Endothelial cell of umbilical vein (primary cell): ENCODE data around the gene CSNK2B. TPM values are rescaled to one million over a fixed set of nuclear protein-coding genes. Genes with fewer than 3 reads are reported as not detected.
A peak's percentile ranks its signal among the peaks of the same experiment; 100 is the strongest.

ENCODE experiments used
- BruUV-seq: library from RNA; stranded (reverse); fragments of 400-500 nt; replicated peaks from 2 replicates; lab custom pipeline; 2021; lab: Mats Ljungman, UMichigan
- CTCF ChIA-PET: fragments of 300-600, 350-600 bp; sonication (Branson Sonifier 250); formaldehyde crosslinking; loops from one replicate; lab custom pipeline; 2021; ENCODE audit warnings: antibody characterized with exemption, inconsistent platforms; lab: Charles Lee
- POLR2A ChIA-PET: fragments of 300-600, 350-600 bp; sonication (Branson Sonifier 250); formaldehyde crosslinking; loops from one replicate; lab custom pipeline; 2021; ENCODE audit warnings: antibody characterized with exemption, inconsistent platforms; lab: Charles Lee
- DNase-seq: peaks from one replicate; pipeline ENCODE4 v3.0.0-alpha.2; 2011; ENCODE audit warnings: low read depth, low spot score
- FAIRE-seq: peaks from 2 replicates; lab custom pipeline; 2011; peaks lifted over from hg19 to GRCh38; lab: Jason Lieb, UNC
- H2AFZ ChIP-seq: 2 replicates; pipeline ENCODE4 v1.6.0; 2012; ENCODE audit warnings: low read depth, low read length, control low read depth, inconsistent platforms
- H3K27ac ChIP-seq: 2 replicates; pipeline ENCODE4 v1.5.1; 2011; ENCODE audit warnings: low read depth, mild to moderate bottlenecking, control low read depth, low read length, moderate library complexity; ENCODE audit not compliant: insufficient read depth
- H3K27me3 ChIP-seq, 2 experiments: 2 replicates each; pipeline versions ENCODE4 v1.6.0 to v1.6.1; 2011; ENCODE audit warnings: low read length in 2 of 2, mixed read lengths in 1 of 2; ENCODE audit not compliant: control insufficient read depth in 2 of 2, insufficient read depth in 2 of 2
- H3K36me3 ChIP-seq, 2 experiments: 2 replicates in 1 of 2; 3 replicates in 1 of 2; pipeline ENCODE4 v1.5.1; 2011; ENCODE audit warnings: low read length in 2 of 2, mild to moderate bottlenecking in 1 of 2, moderate library complexity in 1 of 2; ENCODE audit not compliant: control insufficient read depth in 2 of 2, insufficient read depth in 2 of 2; ENCODE audit errors: extremely low read depth in 1 of 2
- H3K4me1 ChIP-seq: 3 replicates; pipeline ENCODE4 v1.5.1; 2011; ENCODE audit warnings: mild to moderate bottlenecking, low read length; ENCODE audit not compliant: control insufficient read depth, insufficient read depth; ENCODE audit errors: extremely low read depth
- H3K4me2 ChIP-seq: 2 replicates; pipeline ENCODE4 v1.6.1; 2011; ENCODE audit warnings: low read length, control low read depth, mixed read lengths; ENCODE audit not compliant: insufficient read depth
- H3K4me3 ChIP-seq, 3 experiments: fragments of 200-600 bp in 1 of 3; sonication (generic), shearing (Covaris generic) in 1 of 3; replicated peaks in 1 of 3; 2 replicates each; pipeline ENCODE4 v1.5.1; 2011 to 2016; ENCODE audit warnings: control low read depth in 3 of 3, low read length in 3 of 3, mild to moderate bottlenecking in 2 of 3, inconsistent platforms in 1 of 3, low read depth in 1 of 3, moderate library complexity in 1 of 3; ENCODE audit not compliant: insufficient read depth in 1 of 3
- H3K79me2 ChIP-seq: 2 replicates; pipeline ENCODE4 v1.6.0; 2012; ENCODE audit warnings: low read length, inconsistent platforms; ENCODE audit not compliant: control insufficient read depth, insufficient read depth
- H3K9ac ChIP-seq: replicated peaks from 2 replicates; pipeline ENCODE3; 2011; ENCODE audit warnings: low read length, control low read depth; ENCODE audit not compliant: insufficient read depth; ENCODE audit errors: extremely low read depth
- H3K9me1 ChIP-seq: replicated peaks from 3 replicates; pipeline ENCODE4 v1.6.0; 2011; ENCODE audit warnings: mild to moderate bottlenecking, low read length; ENCODE audit not compliant: control insufficient read depth, insufficient read depth; ENCODE audit errors: extremely low read depth
- H3K9me3 ChIP-seq: replicated peaks from 2 replicates; pipeline ENCODE4 v1.5.1; 2012; ENCODE audit warnings: low read length, inconsistent platforms; ENCODE audit not compliant: control insufficient read depth, insufficient read depth
- H4K20me1 ChIP-seq: replicated peaks from 2 replicates; pipeline ENCODE3; 2011; ENCODE audit warnings: mild to moderate bottlenecking, low read length; ENCODE audit not compliant: control insufficient read depth, insufficient read depth; ENCODE audit errors: extremely low read depth
- CTCF ChIP-seq, 2 donors: IDR thresholded peaks; 1 replicate in 1 of 2; 2 replicates in 1 of 2; pipeline ENCODE4 v1.5.1; 2011; ENCODE audit warnings: low read length in 2 of 2, mild to moderate bottlenecking in 2 of 2, moderate library complexity in 2 of 2, control low read depth in 1 of 2, inconsistent platforms in 1 of 2, low read depth in 1 of 2; ENCODE audit not compliant: insufficient read depth in 1 of 2; ENCODE audit errors: extremely low read depth in 1 of 2
- EZH2 ChIP-seq: IDR thresholded peaks from 2 replicates; pipeline ENCODE4 v1.6.1; 2012; ENCODE audit warnings: borderline replicate concordance, low read depth, mild to moderate bottlenecking, moderate library complexity, low read length, inconsistent platforms; ENCODE audit not compliant: severe bottlenecking
- FOS ChIP-seq: IDR thresholded peaks from 2 replicates; pipeline ENCODE4 v1.6.1; 2011; ENCODE audit warnings: mild to moderate bottlenecking, low read length, moderate library complexity, borderline replicate concordance; ENCODE audit not compliant: insufficient read depth
- GATA2 ChIP-seq: IDR thresholded peaks from 2 replicates; pipeline ENCODE4 v1.7.0; 2011; ENCODE audit warnings: low read depth, mild to moderate bottlenecking, moderate library complexity, mixed read lengths, low read length; ENCODE audit not compliant: insufficient read length, insufficient read depth
- JUN ChIP-seq: IDR thresholded peaks from 2 replicates; pipeline ENCODE4 v1.6.1; 2011; ENCODE audit warnings: borderline replicate concordance, low read depth; ENCODE audit not compliant: insufficient read length, insufficient read depth
- MAX ChIP-seq: IDR thresholded peaks from 2 replicates; pipeline ENCODE4 v1.6.1; 2011; ENCODE audit not compliant: insufficient read depth, insufficient read length
- MYC ChIP-seq: IDR thresholded peaks from one replicate; pipeline ENCODE4 v1.6.1; 2011; ENCODE audit warnings: mild to moderate bottlenecking, low read depth, low read length
- POLR2A ChIP-seq: IDR thresholded peaks from 2 replicates; pipeline ENCODE4 v1.6.1; 2012; ENCODE audit warnings: low read depth, mild to moderate bottlenecking, control low read depth, low read length
- POLR2AphosphoS5 ChIP-seq: IDR thresholded peaks from 2 replicates; pipeline ENCODE4 v1.6.1; 2012; ENCODE audit warnings: low read depth, mild to moderate bottlenecking, control low read depth, low read length, moderate library complexity; ENCODE audit not compliant: insufficient read depth
- dilution Hi-C: fragments of 300-500 bp; cut with MboI; formaldehyde crosslinking; loops from one replicate; pipeline ENCODE4 v1.15.0; 2019; ENCODE audit warnings: low sequenced_read_pairs; ENCODE audit not compliant: extremely low pct_ligation_motif_present
- intact Hi-C: fragments of 100-400 bp; cut with micrococcal nuclease; formaldehyde crosslinking; loops from one replicate; pipeline ENCODE4 v1.10.0; 2022
- polyA plus RNA-seq, 4 experiments: library from polyadenylated mRNA; depleted of rRNA in 3 of 4; stranded (reverse) in 3 of 4; unstranded in 1 of 4; fragments of >200 nt; gene quantifications; 2 replicates each; pipeline versions ENCODE4 v1.2.1 to v1.2.3, GENCODE V29; 2011 to 2012; ENCODE audit warnings: missing spikeins in 1 of 4
- total RNA-seq: library from RNA; stranded (reverse); gene quantifications from 2 replicates; pipeline ENCODE4 v1.2.3, GENCODE V29; 2021

CSNK2B gene
- total and polyA plus RNA-seq, 2 donors (not counting 3 experiments of a cell fraction or from before 2014, with no cell fraction given), result 159 to 206 TPM

- no TSS peak for BruUV-seq
- POLR2A ChIA-PET, result interaction anchor here (0.9 to 1.0 kb wide), 2 partner anchors 11 to 164 kb away, joined by 3 to 5 read pairs; partner anchors contain the start of genes BAG6 and HSPA1B
Observed at GRCh38 chr6:31663126-31663960, 2.5 kb upstream of the CSNK2B start.

More at GRCh38 chr6:31663126-31663960, 2.5 kb upstream of the CSNK2B start:
- FAIRE-seq (no peak), DNase-seq (no peak)
- Histone ChIP-seq H3K4me3 (peak overlapping the region in 2 of 3 experiments; percentile 70 to 94), H3K36me3 (peaks cover 7 to 10% of the 10 kb centered on the region in 2 experiments), H2AFZ (no peak overlapping the region), H3K27me3 (no peaks in the 10 kb centered on the region), H3K4me2 (peak overlapping the region; percentile 86), H3K9me1 (no peaks in the 10 kb centered on the region), H3K4me1 (peaks cover 44% of the 10 kb centered on the region), H3K79me2 (peaks cover 46% of the 10 kb centered on the region), H4K20me1 (no peaks in the 10 kb centered on the region), H3K27ac (peak overlapping the region; percentile 14), H3K9ac (no peak overlapping the region), H3K9me3 (no peaks in the 10 kb centered on the region)
- no peak for TF ChIP-seq MAX
- TF ChIP-seq MYC, result no peak
- no peak for TF ChIP-seq FOS
- no peak for TF ChIP-seq CTCF (IDR thresholded peaks at IDR 0.05; ENCODE audit: extremely low read depth in 1 of 2, insufficient read depth in 1 of 2, low read depth in 1 of 2, low read length in 2 of 2)
- no peak for TF ChIP-seq JUN
- TF ChIP-seq EZH2, result no peak
- no peak for TF ChIP-seq POLR2A
- no peak for TF ChIP-seq GATA2
- no peak for TF ChIP-seq POLR2AphosphoS5
- CTCF ChIA-PET, result interaction anchor here (0.8 to 5.7 kb wide), 6 partner anchors 11 to 159 kb away, joined by 3 to 38 read pairs (median 4); partner anchors contain the start of genes BAG6 and LSM2
- intact Hi-C loops (loop anchor here (5.0 to 10.0 kb wide), 2 partner anchors 171 to 531 kb away; partner anchors contain the start of genes GPSM3 and PBX2), dilution Hi-C loops (no loop called here)
